T-helper 2 cell treated with Interferon-gamma antibody and Interleukin-4, amounts not matched to agents 5 μg/mL and 100 μg/mL, for 36 hours (primary cell): ENCODE results near the gene TES.
"Not testable (repeated sequence)": the region's sequence is repeated elsewhere in the genome, so short reads cannot be mapped to it uniquely, and the experiment has no call there.

Source experiments
- DNase-seq: peaks from one replicate; pipeline ENCODE4 v3.0.0; 2021; ENCODE audit warnings: low spot score
- H3K27ac Mint-ChIP-seq: one replicate; pipeline ENCODE4 v1.8.0; 2021; ENCODE audit warnings: mild to moderate bottlenecking, mixed read lengths
- H3K27me3 Mint-ChIP-seq: one replicate; pipeline ENCODE4 v1.8.0; 2021; ENCODE audit warnings: low read depth, mixed read lengths
- H3K36me3 Mint-ChIP-seq: one replicate; pipeline ENCODE4 v1.8.0; 2021; ENCODE audit warnings: low read depth, mixed read lengths
- H3K4me1 Mint-ChIP-seq: one replicate; pipeline ENCODE4 v1.8.0; 2021; ENCODE audit warnings: low read depth, mixed read lengths
- H3K4me3 Mint-ChIP-seq: one replicate; pipeline ENCODE4 v1.8.0; 2022; ENCODE audit warnings: mild to moderate bottlenecking, moderate library complexity, mixed read lengths
- H3K9me3 Mint-ChIP-seq: one replicate; pipeline ENCODE4 v1.8.0; 2021; ENCODE audit warnings: mixed read lengths

The TES gene

GRCh38 chr7:116283595-116284204 lies 73.4 kb downstream of the TES start:
- Mint-ChIP-seq H3K9me3 (no peaks in the 10 kb centered on the region), H3K4me3 (no peak overlapping the region)

GRCh38 chr7:116284390-116284789 lies 74.1 kb downstream of the TES start:
- no peak overlapping the region for H3K4me3 Mint-ChIP-seq

More at GRCh38 chr7:116283595-116284204, 73.4 kb downstream of the TES start:
- Mint-ChIP-seq H3K27ac (no peak overlapping the region), H3K36me3 (no peaks in the 10 kb centered on the region), H3K4me1 (no peaks in the 10 kb centered on the region), H3K27me3 (peaks cover 23% of the 10 kb centered on the region)
- DNase-seq, result no peak

GRCh38 chr7:116285252-116285651 lies 74.9 kb downstream of the TES start:
- Mint-ChIP-seq H3K27ac (no peak overlapping the region), H3K9me3 (no peaks in the 10 kb centered on the region), H3K4me1 (no peaks in the 10 kb centered on the region), H3K36me3 (no peaks in the 10 kb centered on the region), H3K27me3 (peaks cover 17% of the 10 kb centered on the region), H3K4me3 (no peak overlapping the region)
- no peak for DNase-seq

More at GRCh38 chr7:116284390-116284789, 74.1 kb downstream of the TES start:
- Mint-ChIP-seq H3K27ac (no peak overlapping the region), H3K9me3 (no peaks in the 10 kb centered on the region), H3K36me3 (no peaks in the 10 kb centered on the region), H3K4me1 (no peaks in the 10 kb centered on the region), H3K27me3 (peaks cover 23% of the 10 kb centered on the region)
- no peak for DNase-seq

GRCh38 chr7:116290740-116291139 lies 80.4 kb downstream of the TES start:
- peaks cover 16% of the 10 kb centered on the region for H3K27me3 Mint-ChIP-seq
- H3K4me3 Mint-ChIP-seq, result no peak overlapping the region
- H3K9me3 Mint-ChIP-seq, result no peaks in the 10 kb centered on the region
- H3K36me3 Mint-ChIP-seq, result no peaks in the 10 kb centered on the region
- no peak overlapping the region for H3K27ac Mint-ChIP-seq
- no peak for DNase-seq
- no peaks in the 10 kb centered on the region for H3K4me1 Mint-ChIP-seq

- Mint-ChIP-seq H3K36me3 (no peaks in the 10 kb centered on the region), H3K9me3 (no peaks in the 10 kb centered on the region), H3K27ac (no peak overlapping the region), H3K4me1 (no peaks in the 10 kb centered on the region), H3K27me3 (peaks cover 16% of the 10 kb centered on the region), H3K4me3 (no peak overlapping the region)
- DNase-seq, result no peak
These were observed 81.6 kb downstream of the TES start for GRCh38 chr7:116291937-116292336.

GRCh38 chr7:116292381-116292780 lies 82.0 kb downstream of the TES start:
- no peaks in the 10 kb centered on the region for H3K4me1 Mint-ChIP-seq
- H3K27ac Mint-ChIP-seq, result no peak overlapping the region
- no peaks in the 10 kb centered on the region for H3K9me3 Mint-ChIP-seq
- H3K27me3 Mint-ChIP-seq, result peaks cover 16% of the 10 kb centered on the region
- DNase-seq, result no peak
- H3K4me3 Mint-ChIP-seq, result no peak overlapping the region
- no peaks in the 10 kb centered on the region for H3K36me3 Mint-ChIP-seq

GRCh38 chr7:116293139-116293538 lies 82.8 kb downstream of the TES start:
- DNase-seq, result no peak
- no peaks in the 10 kb centered on the region for H3K36me3 Mint-ChIP-seq
- H3K4me1 Mint-ChIP-seq, result no peaks in the 10 kb centered on the region
- no peak overlapping the region for H3K4me3 Mint-ChIP-seq
- H3K27me3 Mint-ChIP-seq, result peaks cover 10% of the 10 kb centered on the region
- H3K27ac Mint-ChIP-seq, result no peak overlapping the region
- H3K9me3 Mint-ChIP-seq, result no peaks in the 10 kb centered on the region

- no peaks in the 10 kb centered on the region for H3K9me3 Mint-ChIP-seq
- H3K36me3 Mint-ChIP-seq, result no peaks in the 10 kb centered on the region
- no peak overlapping the region for H3K4me3 Mint-ChIP-seq
- H3K27me3 Mint-ChIP-seq, result peaks cover 10% of the 10 kb centered on the region
- H3K27ac Mint-ChIP-seq, result no peak overlapping the region
- no peaks in the 10 kb centered on the region for H3K4me1 Mint-ChIP-seq
- no peak for DNase-seq
These were observed 83.3 kb downstream of the TES start for GRCh38 chr7:116293633-116294032.

- DNase-seq, H3K4me3 Mint-ChIP-seq, H3K27me3 Mint-ChIP-seq, H3K36me3 Mint-ChIP-seq, H3K4me1 Mint-ChIP-seq, H3K9me3 Mint-ChIP-seq, H3K27ac Mint-ChIP-seq: not testable (repeated sequence)
These were observed 85.6 kb downstream of the TES start for GRCh38 chr7:116295903-116296302.

GRCh38 chr7:116298055-116298454 lies 87.7 kb downstream of the TES start:
- H3K27me3 Mint-ChIP-seq, result peaks cover 12% of the 10 kb centered on the region
- DNase-seq, result no peak
- no peak overlapping the region for H3K4me3 Mint-ChIP-seq
- H3K36me3 Mint-ChIP-seq, result no peaks in the 10 kb centered on the region
- H3K4me1 Mint-ChIP-seq, result no peaks in the 10 kb centered on the region
- no peaks in the 10 kb centered on the region for H3K9me3 Mint-ChIP-seq
- no peak overlapping the region for H3K27ac Mint-ChIP-seq

- no peak for DNase-seq
- Mint-ChIP-seq H3K4me3 (no peak overlapping the region), H3K9me3 (no peaks in the 10 kb centered on the region), H3K4me1 (no peaks in the 10 kb centered on the region), H3K27me3 (peaks cover 12% of the 10 kb centered on the region), H3K36me3 (no peaks in the 10 kb centered on the region), H3K27ac (no peak overlapping the region)
These were observed 88.2 kb downstream of the TES start for GRCh38 chr7:116298576-116298975.

- Mint-ChIP-seq H3K27me3 (peaks cover 13% of the 10 kb centered on the region), H3K4me3 (no peak overlapping the region), H3K36me3 (no peaks in the 10 kb centered on the region), H3K9me3 (no peaks in the 10 kb centered on the region), H3K4me1 (no peaks in the 10 kb centered on the region), H3K27ac (no peak overlapping the region)
- DNase-seq, result no peak
These were observed 95.4 kb downstream of the TES start for GRCh38 chr7:116305485-116306408.

GRCh38 chr7:116306409-116307048 lies 96.2 kb downstream of the TES start:
- Mint-ChIP-seq H3K4me1 (no peaks in the 10 kb centered on the region), H3K27me3 (peaks cover 13% of the 10 kb centered on the region), H3K27ac (no peak overlapping the region), H3K4me3 (no peak overlapping the region), H3K36me3 (no peaks in the 10 kb centered on the region), H3K9me3 (no peaks in the 10 kb centered on the region)
- DNase-seq, result no peak

GRCh38 chr7:116307253-116307652 lies 96.9 kb downstream of the TES start:
- no peak overlapping the region for H3K27ac Mint-ChIP-seq
- no peak for DNase-seq
- H3K9me3 Mint-ChIP-seq, result no peaks in the 10 kb centered on the region
- no peaks in the 10 kb centered on the region for H3K36me3 Mint-ChIP-seq
- H3K27me3 Mint-ChIP-seq, result peaks cover 11% of the 10 kb centered on the region
- H3K4me1 Mint-ChIP-seq, result no peaks in the 10 kb centered on the region
- no peak overlapping the region for H3K4me3 Mint-ChIP-seq
